Naive thymus-derived CD8-positive, alpha-beta T cell (primary cell): ENCODE results near the gene CCDC17. TPM values are rescaled to one million over a fixed set of nuclear protein-coding genes. Genes with fewer than 3 reads are reported as not detected.

Source experiments
- polyA plus RNA-seq, 3 donors: library from polyadenylated mRNA; unstranded; fragments of 300-500 nt; fragmentation: Illumina TruSeq; gene quantifications; one replicate each; pipeline ENCODE4 v1.2.3, GENCODE V29; 2021
- total RNA-seq, 8 experiments: library from RNA in 2 of 8; stranded (reverse) in 2 of 8; gene quantifications; one replicate each; pipeline ENCODE4 v1.2.3 and lab custom pipeline; 2021 to 2026

Gene CCDC17
- total and polyA plus RNA-seq, 5 experiments from 2014 or later: 0.43 to 9.4 (median 9.2) TPM; not detected in 2

Other genes with a start within 250 kb of the CCDC17 start
- gene TESK2, start 132.9 kb downstream of the CCDC17 start, total RNA-seq: 1 to 10 TPM; 9.8 to 10.0 TPM
- 1 to 10 TPM; 2.3 to 3.1 (median 2.7) TPM for gene TESK2, start 132.9 kb downstream of the CCDC17 start, polyA plus RNA-seq
- gene CCDC163, start 124.0 kb downstream of the CCDC17 start, total RNA-seq: 10 to 100 TPM; 13.3 to 16.0 TPM
- 10 to 100 TPM in 1 of 3 donors, 1 to 10 TPM in 2; 4.1 to 10.0 (median 5.0) TPM for gene CCDC163, start 124.0 kb downstream of the CCDC17 start, polyA plus RNA-seq
- 1 to 10 TPM; 4.8 to 5.5 TPM for gene MMACHC, start 123.8 kb downstream of the CCDC17 start, total RNA-seq
- gene MMACHC, start 123.8 kb downstream of the CCDC17 start, polyA plus RNA-seq: 1 to 10 TPM in 1 of 3 donors, under 1 TPM in 2; 0.12 to 1.6 (median 0.82) TPM
- 100 to 1,000 TPM; 115 to 129 TPM for gene PRDX1, start 102.2 kb downstream of the CCDC17 start, total RNA-seq
- gene PRDX1, start 102.2 kb downstream of the CCDC17 start, polyA plus RNA-seq: 100 to 1,000 TPM; 174 to 214 (median 205) TPM
- 10 to 100 TPM; 74.8 to 78.0 TPM for gene AKR1A1, start 73.2 kb downstream of the CCDC17 start, total RNA-seq
- 10 to 100 TPM; 82.8 to 96.3 (median 85.5) TPM for gene AKR1A1, start 73.2 kb downstream of the CCDC17 start, polyA plus RNA-seq
- gene NASP, start 40.0 kb downstream of the CCDC17 start, total RNA-seq: 10 to 100 TPM; 72.7 to 73.2 TPM
- 10 to 100 TPM; 72.5 to 89.3 (median 84.0) TPM for gene NASP, start 40.0 kb downstream of the CCDC17 start, polyA plus RNA-seq
- 100 to 1,000 TPM; 183 to 193 TPM for gene GPBP1L1, start 62.5 kb upstream of the CCDC17 start, total RNA-seq
- 10 to 100 TPM; 88.9 to 94.0 (median 92.1) TPM for gene GPBP1L1, start 62.5 kb upstream of the CCDC17 start, polyA plus RNA-seq
- gene TMEM69, start 64.1 kb upstream of the CCDC17 start, total RNA-seq: 10 to 100 TPM; 23.9 to 29.1 TPM
- gene TMEM69, start 64.1 kb upstream of the CCDC17 start, polyA plus RNA-seq: 10 to 100 TPM; 43.5 to 59.4 (median 56.0) TPM
- gene IPP, start 126.6 kb upstream of the CCDC17 start, total RNA-seq: 10 to 100 TPM; 14.2 to 15.6 TPM
- 10 to 100 TPM in 2 of 3 donors, 1 to 10 TPM in 1; 8.7 to 17.4 (median 12.8) TPM for gene IPP, start 126.6 kb upstream of the CCDC17 start, polyA plus RNA-seq
- 1 to 10 TPM; 8.4 to 8.9 TPM for gene MAST2, start 179.6 kb upstream of the CCDC17 start, total RNA-seq
- 1 to 10 TPM in 2 of 3 donors, under 1 TPM in 1; 0.48 to 1.7 (median 1.4) TPM for gene MAST2, start 179.6 kb upstream of the CCDC17 start, polyA plus RNA-seq